Superior temporal gyrus (tissue), 1 donor: ENCODE measurements around the gene TBC1D8.
A peak's percentile ranks its signal among the peaks of the same experiment; 100 is the strongest.
"Not testable (repeated sequence)": the region's sequence is repeated elsewhere in the genome, so short reads cannot be mapped to it uniquely, and the experiment has no call there.

Experiments used
- DNase-seq: peaks from one replicate; pipeline ENCODE4 v3.0.0-alpha.2; 2016; ENCODE audit errors: extremely low spot score

Gene TBC1D8

DNA sequence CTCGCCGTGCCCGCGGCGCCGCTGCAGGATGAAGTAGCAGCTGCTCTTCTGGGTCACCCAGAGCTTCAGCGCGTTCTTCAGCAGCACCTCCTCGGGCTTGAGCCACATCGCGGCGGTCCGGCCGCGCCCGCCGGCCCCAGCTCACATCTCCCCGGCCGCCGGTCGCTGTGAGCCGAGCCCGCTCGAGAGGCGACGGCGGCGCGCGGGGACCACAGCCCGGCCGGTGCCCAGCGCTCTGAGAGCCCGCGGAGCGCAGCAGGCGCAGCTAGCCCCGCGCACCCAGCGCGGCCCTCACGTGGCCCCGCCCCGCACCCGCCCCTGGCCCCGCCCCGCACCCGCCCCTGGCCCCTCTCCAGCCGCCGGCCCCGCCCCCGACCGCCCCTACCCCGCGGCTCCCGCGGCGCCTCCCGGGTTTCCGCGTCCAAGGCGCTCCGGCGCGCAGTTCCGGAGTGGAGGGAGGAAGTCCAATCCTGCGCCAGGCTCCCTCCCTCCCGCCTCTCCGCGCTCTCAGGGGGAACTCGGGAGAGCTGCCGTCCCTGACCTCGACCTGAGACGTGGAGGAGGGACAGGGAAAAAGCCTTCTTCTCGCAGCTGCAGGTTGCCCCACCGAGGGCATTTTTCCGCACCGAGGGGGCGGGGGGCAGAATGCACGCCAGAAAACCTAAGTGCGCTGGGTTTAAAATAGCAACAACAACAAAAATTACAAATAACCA lies at the start of gene TBC1D8:
Gene TBC1D8, minus strand, starts transcription at position 237 of the 713 bp plus-strand sequence. Its CDS starts 129 bp downstream, at position 108.
- DNase-seq = peak; percentile 59

DNA sequence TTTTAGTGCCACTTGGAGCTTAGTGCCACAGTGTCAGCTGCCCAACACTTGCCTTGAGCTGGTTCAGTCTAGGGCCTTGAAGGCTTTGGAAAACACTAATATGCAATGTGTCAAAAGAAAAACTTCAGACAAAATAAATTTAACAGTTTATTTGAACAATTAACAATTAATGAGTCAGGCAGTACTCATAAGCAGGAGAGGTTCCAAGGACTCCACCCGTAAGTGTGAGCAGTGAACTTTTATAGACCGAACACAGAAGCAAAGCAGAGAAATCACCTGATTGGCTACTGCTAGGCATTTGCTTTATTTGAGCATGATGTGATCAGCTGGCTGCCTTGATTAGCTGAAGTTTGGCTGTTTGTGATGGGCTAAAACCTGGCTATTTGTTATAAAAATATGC lies 49.5 kb upstream of the TBC1D8 start:
- DNase-seq = no peak

DNA sequence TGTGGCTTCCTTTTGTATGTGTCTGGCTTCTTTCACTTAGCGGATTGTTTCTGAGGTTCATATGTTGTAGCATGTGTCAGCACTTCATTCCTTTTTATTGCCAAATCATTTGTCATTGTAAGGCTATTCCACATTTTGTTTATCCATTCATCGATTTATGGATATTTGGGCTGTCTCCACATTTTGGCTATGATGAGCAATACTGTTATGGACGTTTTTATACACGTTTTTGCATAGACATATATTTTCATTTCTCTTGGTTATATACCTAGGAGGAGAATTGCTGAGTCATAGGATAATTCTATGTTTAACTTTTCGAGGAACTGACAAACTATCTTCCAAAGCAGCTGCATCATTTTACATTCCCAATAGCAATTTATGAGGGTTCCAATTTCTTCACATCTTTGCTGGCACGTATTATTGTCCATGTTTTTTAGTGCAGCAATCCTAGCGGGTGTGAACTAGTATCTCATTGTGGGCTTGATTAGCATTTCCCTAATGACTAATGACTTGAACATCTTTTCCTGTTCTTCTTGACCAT lies 48.1 kb upstream of the TBC1D8 start:
- no peak for DNase-seq

DNA sequence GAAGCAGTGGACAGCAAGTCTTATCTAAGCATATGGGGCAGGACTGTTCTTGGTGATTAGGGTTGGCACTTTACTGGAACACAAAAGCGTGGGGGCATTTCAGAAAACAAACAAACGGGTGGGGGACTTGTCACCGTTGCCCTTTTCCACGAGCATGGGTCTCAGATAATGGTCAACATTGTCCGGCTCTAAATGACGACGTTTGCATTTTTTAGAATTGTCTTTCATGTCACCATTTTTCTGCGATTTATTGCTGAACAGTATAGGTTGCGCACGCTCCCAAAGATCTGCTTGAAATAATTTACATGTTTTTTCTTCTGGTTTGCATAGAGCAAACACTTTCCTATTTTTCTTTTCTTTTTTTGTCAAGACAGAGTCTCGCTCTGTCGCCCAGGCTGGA lies 46.6 kb upstream of the TBC1D8 start:
- DNase-seq = no peak

DNA sequence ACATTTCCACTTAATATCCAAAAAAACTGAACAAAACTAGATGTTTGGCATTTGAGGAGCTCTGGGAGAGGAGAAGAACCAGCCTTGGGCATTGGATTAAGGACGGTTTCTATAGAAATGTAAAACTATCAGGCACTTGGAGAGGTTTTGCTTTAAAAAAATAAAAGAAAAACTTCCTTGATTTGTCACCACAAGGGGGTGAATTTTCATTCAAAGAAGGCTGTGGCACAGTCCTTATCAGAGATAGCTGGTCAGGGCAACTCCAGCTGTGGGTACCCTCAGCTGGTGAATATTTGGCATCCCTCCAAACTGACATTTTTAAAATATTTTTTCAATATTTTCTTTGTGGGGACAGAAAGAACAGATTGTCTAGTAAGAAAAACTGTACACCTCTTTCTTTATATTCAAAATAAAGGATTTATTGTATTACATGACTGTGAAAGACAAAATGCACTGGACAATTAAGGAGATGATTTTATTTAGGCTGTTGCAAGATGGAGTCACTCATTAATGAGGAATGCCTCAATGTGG lies 46.1 kb upstream of the TBC1D8 start:
- no peak for DNase-seq

DNA sequence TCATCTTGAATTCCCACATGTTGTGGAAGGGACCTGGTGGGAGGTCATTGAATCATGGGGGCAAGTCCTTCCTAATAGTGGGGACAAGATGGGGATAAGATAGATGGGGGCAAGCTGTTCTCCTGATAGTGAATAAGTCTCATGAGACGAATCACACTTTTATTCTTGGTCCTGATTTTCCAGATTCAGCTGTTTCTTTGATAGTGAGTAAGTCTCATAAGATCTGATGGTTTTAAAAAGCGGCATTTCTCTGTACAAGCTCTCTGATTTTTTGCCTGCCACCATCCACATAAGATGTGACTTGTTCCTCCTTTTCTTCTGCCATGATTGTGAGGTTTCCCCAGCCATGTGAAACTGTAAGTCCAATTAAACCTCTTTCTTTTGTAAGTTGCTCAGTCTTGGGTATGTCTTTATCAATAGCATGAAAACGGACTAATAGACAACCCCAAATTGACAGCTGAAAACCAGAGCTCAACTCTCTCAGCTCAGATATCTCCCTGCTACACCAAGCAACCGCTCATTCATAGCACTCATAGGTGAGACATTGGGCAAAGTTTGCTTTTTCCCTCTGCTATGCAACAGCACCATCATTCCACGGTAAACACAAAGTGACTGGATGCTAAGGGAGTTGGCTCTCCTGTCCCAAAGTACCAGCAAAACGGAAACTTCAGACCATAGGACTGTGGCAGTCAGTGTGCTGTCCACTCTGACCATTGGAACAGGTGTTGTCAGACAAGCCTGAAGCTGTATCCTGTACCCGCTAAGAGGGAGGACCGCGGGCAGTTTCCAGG lies 44.9 kb upstream of the TBC1D8 start:
- no peak for DNase-seq

DNA sequence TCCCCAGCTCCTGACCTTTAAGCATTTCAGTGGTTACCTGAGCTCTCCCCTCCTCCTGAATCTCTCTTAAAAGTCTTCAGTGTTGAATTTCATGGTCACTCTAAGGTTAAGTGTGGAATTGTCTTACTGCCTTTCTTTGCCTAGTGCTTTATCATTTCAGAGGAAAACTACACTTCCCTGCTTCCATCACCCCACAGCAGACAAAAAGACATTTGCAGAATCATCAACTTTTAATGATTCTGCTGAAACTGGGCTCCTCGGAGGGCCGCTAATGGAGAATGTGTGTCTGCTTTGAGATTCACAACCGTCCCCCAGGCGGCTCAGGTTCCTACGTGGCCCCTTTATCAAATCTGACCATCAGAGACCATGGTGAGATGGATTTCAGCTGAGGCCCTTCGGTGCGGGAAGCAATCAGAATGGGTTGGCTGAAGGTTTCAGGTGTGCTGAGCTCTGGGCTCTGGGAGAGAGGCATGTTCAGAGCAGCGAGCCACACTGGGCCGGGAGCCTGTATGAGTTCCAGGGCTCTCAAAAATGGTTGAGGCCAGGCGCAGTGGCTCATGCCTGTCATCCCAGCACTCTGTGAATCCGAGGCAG lies 41.9 kb upstream of the TBC1D8 start:
- no peak for DNase-seq

DNA sequence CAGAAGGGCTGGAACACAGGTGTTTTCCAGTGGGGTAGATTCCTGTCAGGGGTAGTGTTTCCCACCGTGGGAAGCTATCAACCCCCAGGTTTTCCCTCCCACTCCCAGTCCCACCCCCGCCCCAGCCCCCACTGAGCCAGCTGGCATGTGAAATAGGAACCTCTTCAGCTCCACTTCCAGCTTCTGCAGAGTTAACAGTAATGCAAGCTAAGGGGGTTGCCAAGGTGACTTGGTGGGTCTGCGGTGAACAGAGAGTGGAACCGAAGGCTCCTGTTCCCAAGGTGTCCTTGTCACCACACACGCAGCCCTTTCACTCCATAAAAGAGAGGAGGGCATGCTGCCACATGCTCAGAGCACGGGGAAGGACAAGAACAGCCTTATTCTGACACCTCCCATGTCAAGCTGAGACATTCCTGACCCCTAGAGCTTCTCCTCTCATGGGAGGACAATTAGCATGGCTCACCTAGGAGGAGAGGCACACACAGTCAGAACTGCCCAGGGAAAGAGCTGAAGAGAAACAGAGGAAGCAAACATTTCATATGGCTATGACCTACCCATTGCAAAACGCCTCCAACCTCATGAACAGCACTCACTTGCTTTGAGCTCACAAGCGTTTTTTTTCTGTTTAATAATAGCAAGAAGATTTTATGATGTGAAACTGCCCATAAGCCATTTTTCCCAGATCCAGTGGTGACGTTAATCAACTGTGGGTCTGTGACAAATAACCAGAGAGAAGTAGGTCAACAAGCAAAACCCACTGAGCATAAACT lies 39.8 kb upstream of the TBC1D8 start:
- no peak for DNase-seq

DNA sequence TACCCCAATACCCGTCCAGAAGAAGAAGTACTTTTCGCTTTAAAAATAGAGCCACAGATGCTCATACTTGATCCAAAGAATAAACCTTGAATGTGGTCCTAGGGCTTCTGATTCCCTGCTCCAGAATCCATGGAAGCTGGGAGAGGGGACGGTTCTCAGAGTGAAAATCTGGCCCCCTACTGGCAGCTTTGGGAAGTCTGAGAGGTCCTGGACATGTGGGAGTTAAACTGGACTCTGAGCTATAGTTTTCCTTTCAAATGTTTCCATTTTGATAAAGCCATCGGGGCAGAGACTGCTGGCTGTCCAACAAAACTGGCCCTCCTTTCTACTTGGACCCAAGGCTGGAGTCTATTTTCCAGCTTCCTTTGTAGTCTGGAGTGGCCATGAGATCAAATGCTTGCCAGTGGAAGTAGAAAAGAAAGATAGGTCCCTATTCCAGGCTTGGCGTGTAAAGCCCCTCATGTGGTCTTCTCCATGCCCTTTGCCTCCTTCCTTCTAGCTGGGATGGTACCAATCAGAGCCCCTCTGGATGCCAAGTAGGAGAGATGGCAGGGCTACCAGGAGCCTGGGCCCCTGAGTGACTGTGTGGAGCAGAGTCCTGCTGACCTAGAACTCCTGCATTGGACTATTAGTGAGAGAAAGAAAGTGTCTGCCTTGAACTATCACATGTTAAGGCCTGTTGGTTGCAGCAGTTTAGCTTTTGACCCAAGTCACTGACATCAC lies 37.7 kb upstream of the TBC1D8 start:
- no peak for DNase-seq

DNA sequence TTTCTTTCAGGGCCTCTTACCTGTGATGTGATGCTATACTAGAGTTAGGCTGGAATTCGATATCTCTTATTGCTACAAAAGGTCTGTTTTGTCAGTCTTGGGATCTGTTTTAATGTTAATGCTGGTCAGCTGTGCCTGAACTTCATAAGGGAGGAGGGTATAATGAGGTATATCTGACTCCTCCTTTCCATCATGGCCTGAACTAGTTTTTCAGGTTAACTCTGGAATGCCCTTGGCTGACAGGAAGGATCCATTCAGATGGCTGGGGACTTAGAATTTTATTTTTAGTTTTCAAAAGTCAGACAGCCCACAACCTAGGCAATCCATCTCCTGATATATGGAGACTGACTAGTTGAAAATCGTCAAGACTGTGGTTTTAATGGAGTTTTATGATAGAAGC lies 35.9 kb upstream of the TBC1D8 start:
- DNase-seq = no peak

DNA sequence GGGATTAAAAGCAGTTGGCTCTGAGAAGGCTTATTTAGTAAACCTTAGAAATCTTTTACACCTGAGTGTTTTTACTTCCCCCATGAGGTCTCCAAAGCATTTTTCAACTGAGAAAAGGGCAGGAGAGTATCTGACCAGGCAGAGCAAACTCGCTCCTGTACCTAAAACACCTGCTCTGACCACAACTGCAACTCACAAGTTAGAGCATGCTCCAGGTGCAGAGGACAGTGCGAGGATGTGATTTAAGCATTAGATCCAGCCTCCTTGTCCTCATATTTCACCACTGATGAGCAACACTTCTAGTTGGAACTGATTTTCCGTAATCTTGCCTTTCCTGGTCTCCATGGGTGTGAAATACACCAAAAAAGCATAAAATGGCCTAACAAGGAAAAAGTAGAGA lies 34.5 kb upstream of the TBC1D8 start:
- DNase-seq = no peak

DNA sequence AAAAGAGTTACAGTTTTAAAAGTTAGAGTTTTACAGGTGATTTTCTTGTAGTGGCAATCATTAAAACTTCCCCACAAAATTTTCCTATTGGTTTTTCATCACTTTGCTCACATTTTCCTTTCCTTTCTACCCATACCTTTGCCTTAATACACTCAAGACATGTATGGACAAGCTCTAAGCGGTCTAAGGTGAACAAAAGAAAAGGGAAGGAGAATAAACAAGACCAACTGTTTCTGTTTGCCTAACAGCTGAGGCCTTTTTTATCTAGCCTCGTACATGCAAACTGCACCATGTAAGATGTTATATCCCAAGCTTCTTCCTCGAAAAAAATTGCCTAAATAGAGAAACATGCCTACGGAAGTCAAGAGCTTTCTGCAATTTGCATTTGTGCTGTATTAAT lies 33.9 kb upstream of the TBC1D8 start:
- DNase-seq = no peak

DNA sequence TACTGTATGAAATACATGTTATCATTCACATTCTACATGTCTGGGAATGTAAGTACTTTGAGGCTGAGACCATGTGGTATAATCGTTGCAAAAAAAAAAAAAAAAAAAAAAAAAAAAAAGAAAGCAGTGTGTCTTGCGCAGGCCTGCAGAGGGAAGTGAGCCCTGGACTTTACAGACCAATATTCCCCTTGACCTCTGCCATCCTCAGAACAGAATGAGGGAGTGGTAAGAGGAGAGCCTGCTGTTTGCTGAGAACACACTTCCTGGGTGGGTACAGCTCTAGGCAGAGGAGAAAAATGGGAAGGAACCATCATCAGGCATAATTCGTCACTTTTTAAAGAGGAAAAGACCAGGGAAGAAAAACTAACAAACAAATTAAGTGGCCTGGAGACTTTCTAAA lies 28.8 kb upstream of the TBC1D8 start:
- no peak for DNase-seq

DNA sequence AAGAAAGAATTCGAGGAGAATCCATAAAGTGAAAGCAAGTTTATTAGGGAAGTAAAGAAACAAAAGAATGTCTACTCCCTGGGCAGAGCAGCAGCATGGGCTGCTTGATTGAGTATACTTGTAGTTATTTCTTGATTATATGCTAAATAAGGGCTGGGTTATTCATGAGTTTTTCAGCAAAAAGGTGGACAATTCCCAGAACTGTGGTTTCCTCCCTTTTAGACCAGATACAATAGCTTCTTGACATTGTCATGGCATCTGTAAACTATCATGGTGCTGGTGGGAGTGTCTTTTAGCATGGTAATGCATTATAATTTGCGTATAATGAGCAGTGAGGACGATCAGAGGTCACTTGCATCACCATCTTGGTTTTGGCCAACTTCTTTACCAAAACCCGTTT lies 25.6 kb upstream of the TBC1D8 start:
- DNase-seq = no peak

DNA sequence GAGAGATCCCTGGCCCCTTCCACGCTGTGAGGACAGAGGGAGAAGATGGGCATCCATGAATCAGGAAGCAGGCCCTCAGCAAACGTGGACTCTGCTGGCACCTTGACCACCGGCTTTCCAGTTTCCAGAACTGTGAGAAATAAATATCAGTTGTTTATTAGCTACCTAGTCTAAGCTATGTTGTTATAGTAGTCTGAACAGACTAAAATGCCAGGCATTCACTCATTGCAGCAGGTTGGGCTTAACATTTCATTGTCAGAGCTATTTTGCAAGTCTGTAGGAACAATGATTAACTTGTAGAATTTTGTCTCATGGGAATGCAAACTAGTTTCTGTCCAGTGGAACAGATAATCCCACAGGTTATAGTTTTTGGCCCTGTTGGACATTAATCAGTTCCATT lies 24.8 kb upstream of the TBC1D8 start:
- no peak for DNase-seq

DNA sequence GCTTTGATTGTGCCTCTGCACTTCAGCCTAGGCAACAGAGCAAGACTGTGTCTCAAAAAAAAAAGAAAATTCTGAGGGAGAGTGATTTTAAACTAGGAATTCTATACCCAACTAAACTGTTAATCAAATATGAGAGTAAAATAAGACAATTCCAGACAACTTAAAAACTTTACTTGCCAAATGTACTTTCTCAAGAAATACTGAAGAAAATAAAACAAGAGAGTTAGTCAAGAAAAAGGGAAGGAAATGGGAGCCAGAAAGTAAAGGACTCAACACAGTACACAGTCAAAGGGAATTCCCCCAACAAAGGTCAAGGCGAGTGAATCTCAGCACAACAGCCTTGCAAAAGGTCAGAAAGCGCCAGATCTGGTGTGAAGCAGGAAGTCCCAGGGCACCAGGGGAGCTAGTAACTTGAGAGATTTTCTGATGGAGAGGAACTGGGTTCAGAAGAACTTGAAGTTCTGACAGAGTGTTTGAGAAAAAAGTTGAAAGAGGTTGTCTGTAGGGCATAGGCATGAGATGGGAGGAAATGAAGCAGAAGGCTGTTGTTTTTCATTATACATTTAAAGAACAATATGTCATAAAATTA lies 22.6 kb upstream of the TBC1D8 start:
- DNase-seq = no peak

DNA sequence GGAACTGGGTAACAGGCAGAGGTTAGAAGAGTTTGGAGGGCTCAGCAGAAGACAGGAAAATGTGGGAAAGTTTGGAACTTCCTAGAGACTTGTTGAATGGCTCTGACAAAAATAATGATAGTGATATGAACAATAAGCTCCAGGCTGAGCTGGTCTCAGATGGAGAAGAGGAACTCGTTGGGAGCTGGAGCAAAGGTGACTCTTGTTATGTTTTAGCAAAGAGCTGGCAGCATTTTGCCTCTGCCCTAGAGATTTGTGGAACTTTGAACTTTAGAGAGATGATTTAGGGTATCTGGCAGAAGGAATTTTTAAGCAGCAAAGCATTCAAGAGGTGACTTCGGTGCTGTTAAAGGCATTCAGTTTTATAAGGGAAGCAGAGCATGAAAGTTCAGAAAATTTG lies 18.6 kb upstream of the TBC1D8 start:
- DNase-seq = not testable (repeated sequence)

DNA sequence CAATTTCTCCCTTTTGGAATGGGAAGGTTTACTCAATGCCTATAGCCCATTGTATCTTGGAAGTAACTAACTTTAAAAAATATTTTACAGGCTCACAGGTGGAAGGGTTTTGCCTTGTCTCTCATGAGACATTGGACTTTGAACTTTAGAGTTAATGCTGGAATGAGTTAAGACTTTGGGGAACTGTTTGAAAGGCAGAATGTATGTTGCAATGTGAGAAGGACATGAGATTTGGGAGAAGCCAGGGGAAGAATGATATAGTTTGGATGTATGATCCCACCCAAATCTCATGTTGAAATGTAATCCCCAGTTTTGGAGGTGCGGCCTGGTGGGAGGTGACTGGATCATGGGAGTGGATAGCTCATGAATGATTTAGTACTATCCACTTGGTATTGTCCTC lies 17.5 kb upstream of the TBC1D8 start:
- no peak for DNase-seq

DNA sequence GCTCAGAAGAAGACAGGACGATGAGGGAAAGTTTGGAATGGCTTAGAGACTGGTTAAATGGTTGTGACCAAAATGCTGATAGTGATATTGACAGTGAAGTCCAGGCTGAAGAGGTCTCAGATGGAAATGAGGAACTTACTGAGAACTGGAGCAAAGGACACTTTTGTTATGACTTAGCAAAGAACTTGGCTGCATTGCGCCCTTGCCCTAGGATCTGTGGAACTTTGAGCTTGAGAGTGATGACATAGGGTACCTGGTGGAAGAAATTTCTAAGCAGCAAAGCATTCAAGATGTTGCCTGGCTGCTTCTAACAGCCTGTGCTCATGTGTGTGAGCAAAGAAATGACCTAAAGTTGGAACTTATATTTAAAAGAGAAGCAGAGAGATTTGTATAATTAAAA lies 16.4 kb upstream of the TBC1D8 start:
- DNase-seq = not testable (repeated sequence)

DNA sequence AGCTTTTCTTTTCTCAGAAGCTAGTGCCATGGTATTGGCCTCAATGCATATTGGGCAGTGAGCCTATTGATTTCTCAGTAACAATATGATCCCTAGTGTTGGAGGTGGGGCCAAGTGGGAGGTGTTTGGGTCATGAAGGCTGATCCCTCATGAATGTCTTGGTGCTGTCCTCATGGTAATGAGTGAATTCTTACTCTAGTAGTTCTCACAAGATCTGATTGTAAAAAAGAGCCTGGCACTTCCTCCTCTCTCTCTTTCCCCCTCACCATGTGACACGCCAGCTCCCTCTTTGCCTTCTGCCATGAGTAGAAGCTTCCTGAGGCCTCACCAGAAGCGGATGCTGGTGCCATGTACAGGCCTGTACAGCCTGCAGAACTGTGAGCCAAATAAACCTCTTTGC lies 12.8 kb upstream of the TBC1D8 start:
- no peak for DNase-seq
